ENCODE data around the gene TSC22D1. TPM values are rescaled to one million over a fixed set of nuclear protein-coding genes. Genes with fewer than 3 reads are reported as not detected.

TSC22D1 gene
- total RNA-seq, 2 donors from 2014 or later: 95.9 to 107 TPM

GRCh38 chr13:44455769-44456168 lies 120.4 kb downstream of the TSC22D1 start:
- no peaks in the 10 kb centered on the region for H3K27me3 ChIP-seq (ENCODE audit: control insufficient read depth, insufficient read depth, low read length, poor library complexity, severe bottlenecking)
- Mint-ChIP-seq H3K4me1 (no peaks in the 10 kb centered on the region), H3K36me3 (ENCODE audit: low read depth) (peaks cover 42% of the 10 kb centered on the region), H3K27ac (no peak overlapping the region), H3K4me3 (no peak overlapping the region), H3K27me3 (ENCODE audit: insufficient read depth) (no peaks in the 10 kb centered on the region), H3K9me3 (peaks cover 15% of the 10 kb centered on the region)
- H3K4me3 ChIP-seq (ENCODE audit: low read length): no peak overlapping the region
- H3K9me3 ChIP-seq (ENCODE audit: control insufficient read depth, low read length): peaks cover 35% of the 10 kb centered on the region
- no peak overlapping the region for H3K9ac ChIP-seq (ENCODE audit: extremely low read depth, low read length, poor library complexity, severe bottlenecking)
- no peaks in the 10 kb centered on the region for H3K36me3 ChIP-seq (ENCODE audit: control insufficient read depth, insufficient read depth, low read length)
- no peaks in the 10 kb centered on the region for H3K4me1 ChIP-seq (ENCODE audit: control insufficient read depth, insufficient read depth, low read length)
- no peak for TF ChIP-seq CTCF (conservative IDR thresholded peaks at IDR 0.05)
- H3K27ac ChIP-seq (ENCODE audit: low read depth, low read length): no peak overlapping the region
- WGBS, 2 experiments (ENCODE audit: insufficient coverage in 1 of 2, insufficient read length in 1 of 2): 90 to 97% methylated on average over 7 to 8 of the region's 8 CpGs
- DNase-seq: no peak

DNA sequence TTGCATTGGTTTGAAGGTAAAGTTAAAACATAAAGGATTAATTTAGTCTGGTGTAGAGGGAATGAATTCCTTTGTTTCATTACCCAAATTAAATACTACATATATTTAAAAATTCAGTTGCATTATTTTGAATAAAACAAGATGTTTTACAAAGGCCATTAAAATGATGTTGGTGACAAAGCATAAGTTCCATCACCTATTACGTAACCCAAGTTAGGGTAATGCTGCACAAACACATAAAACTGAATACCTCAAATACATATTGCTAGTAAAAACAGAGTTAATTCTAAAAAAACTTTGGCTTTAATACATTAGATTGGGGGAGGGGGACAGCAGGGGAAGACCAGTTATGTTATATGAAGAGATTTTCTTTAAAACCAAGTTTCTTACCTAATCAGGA lies 122.2 kb downstream of the TSC22D1 start:
- no peaks in the 10 kb centered on the region for H3K27me3 ChIP-seq (ENCODE audit: control insufficient read depth, insufficient read depth, low read length, poor library complexity, severe bottlenecking)
- H3K4me3 ChIP-seq (ENCODE audit: low read length): no peak overlapping the region
- H3K36me3 ChIP-seq (ENCODE audit: control insufficient read depth, insufficient read depth, low read length): no peaks in the 10 kb centered on the region
- peaks cover 16% of the 10 kb centered on the region for H3K9me3 ChIP-seq (ENCODE audit: control insufficient read depth, low read length)
- no peak overlapping the region for H3K4me3 Mint-ChIP-seq
- no peaks in the 10 kb centered on the region for H3K4me1 Mint-ChIP-seq
- H3K9me3 Mint-ChIP-seq: peaks cover 12% of the 10 kb centered on the region
- H3K4me1 ChIP-seq (ENCODE audit: control insufficient read depth, insufficient read depth, low read length): no peaks in the 10 kb centered on the region
- TF ChIP-seq CTCF (conservative IDR thresholded peaks at IDR 0.05): no peak
- H3K36me3 Mint-ChIP-seq (ENCODE audit: low read depth): peaks cover 26% of the 10 kb centered on the region
- H3K27ac ChIP-seq (ENCODE audit: low read depth, low read length): no peak overlapping the region
- no peaks in the 10 kb centered on the region for H3K27me3 Mint-ChIP-seq (ENCODE audit: insufficient read depth)
- H3K27ac Mint-ChIP-seq: no peak overlapping the region
- WGBS, 2 experiments (ENCODE audit: insufficient coverage in 1 of 2, insufficient read length in 1 of 2): 100% methylated on average over 1 of the region's 1 CpG; no CpG with 5 or more reads in 1 of the 2 experiments
- no peak for DNase-seq
- no peak overlapping the region for H3K9ac ChIP-seq (ENCODE audit: extremely low read depth, low read length, poor library complexity, severe bottlenecking)

DNA sequence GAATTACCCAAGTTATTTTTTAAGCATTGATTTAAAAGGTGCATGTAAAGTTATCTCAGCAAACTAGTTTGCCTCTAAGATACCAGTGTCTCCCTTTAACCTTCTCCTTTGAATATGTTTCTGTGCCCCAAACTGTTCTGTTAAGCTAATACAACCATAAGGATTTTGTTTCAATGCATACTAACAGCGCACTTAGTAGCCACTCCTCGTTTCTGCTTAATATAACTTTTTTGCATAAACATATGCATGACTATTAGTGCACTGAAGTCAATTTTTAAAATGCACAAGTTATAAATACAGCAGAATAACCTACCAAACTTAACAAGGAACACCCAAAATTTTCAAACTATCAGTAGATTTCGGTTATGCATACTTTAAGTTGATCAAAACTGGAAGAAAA lies 123.1 kb downstream of the TSC22D1 start:
- H3K27me3 Mint-ChIP-seq (ENCODE audit: insufficient read depth): no peaks in the 10 kb centered on the region
- Histone ChIP-seq H3K36me3 (ENCODE audit: control insufficient read depth, insufficient read depth, low read length) (no peaks in the 10 kb centered on the region), H3K9ac (ENCODE audit: extremely low read depth, low read length, poor library complexity, severe bottlenecking) (no peak overlapping the region), H3K4me3 (ENCODE audit: low read length) (no peak overlapping the region), H3K27ac (ENCODE audit: low read depth, low read length) (no peak overlapping the region), H3K4me1 (ENCODE audit: control insufficient read depth, insufficient read depth, low read length) (no peaks in the 10 kb centered on the region), H3K27me3 (ENCODE audit: control insufficient read depth, insufficient read depth, low read length, poor library complexity, severe bottlenecking) (no peaks in the 10 kb centered on the region), H3K9me3 (ENCODE audit: control insufficient read depth, low read length) (peaks cover 15% of the 10 kb centered on the region)
- H3K4me3 Mint-ChIP-seq: no peak overlapping the region
- DNase-seq: no peak
- H3K4me1 Mint-ChIP-seq: no peaks in the 10 kb centered on the region
- no peak for TF ChIP-seq CTCF (conservative IDR thresholded peaks at IDR 0.05)
- 90 to 94% methylated on average over 2 to 3 of the region's 3 CpGs for WGBS, 2 experiments (ENCODE audit: insufficient coverage in 1 of 2, insufficient read length in 1 of 2)
- no peak overlapping the region for H3K27ac Mint-ChIP-seq
- peaks cover 19% of the 10 kb centered on the region for H3K36me3 Mint-ChIP-seq (ENCODE audit: low read depth)
- peaks cover 12% of the 10 kb centered on the region for H3K9me3 Mint-ChIP-seq
